ENCODE data around the gene MRPL24.
A peak's percentile ranks its signal among the peaks of the same experiment; 100 is the strongest.

Gene MRPL24

DNA sequence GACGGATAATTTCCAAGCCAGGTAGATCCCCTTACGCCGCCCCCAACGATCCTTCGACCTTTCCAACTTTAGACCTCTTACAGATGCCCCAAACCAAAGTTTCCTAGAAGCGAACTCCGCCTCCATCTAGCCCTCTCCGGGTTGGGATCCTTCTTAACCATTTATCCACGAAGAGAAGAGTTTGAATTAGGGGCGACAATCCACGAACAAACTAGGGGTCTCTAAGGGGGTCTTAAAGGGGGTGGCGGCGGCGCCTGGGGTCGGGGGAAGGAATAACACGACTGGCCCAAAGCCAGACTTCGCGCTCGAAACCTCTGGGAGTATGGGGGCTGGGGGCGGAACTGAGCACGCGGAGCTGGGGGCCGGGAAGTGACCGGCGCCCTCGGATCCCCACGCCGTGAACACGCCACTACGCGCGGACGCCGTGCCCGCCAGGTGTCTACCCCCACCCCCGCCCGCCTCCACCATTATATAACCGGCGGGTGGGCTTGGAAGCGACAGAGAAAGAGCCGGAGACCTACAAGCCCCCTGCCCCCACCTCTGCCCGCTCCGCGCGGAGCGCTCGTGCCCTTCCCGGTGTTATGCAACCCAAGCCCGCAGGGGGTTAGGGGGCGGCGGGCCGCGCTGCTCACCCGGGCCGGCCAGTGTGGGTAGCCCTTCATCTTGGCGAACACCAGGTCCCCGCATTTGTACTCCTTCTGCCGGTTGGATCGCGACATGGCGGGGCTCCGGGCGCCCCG is 10.0 kb upstream of the MRPL24 start:
- no peak for TF ChIP-seq POU6F1 (CRISPR knock-in tag; IDR thresholded peaks at IDR 0.05; ENCODE audit: borderline replicate concordance, low read depth)
- no peak for TF ChIP-seq TCF4 (CRISPR knock-in tag; IDR thresholded peaks at IDR 0.05; ENCODE audit: borderline replicate concordance)
- 0 out of 2 replicates have a peak, but pooled peaks have one; percentile 38 for TF ChIP-seq PATZ1 (CRISPR knock-in tag; IDR thresholded peaks at IDR 0.05; ENCODE audit: borderline replicate concordance)
- no peak for TF ChIP-seq CSDC2 (CRISPR knock-in tag; IDR thresholded peaks at IDR 0.05)
- no peak for ATAC-seq

- TF ChIP-seq BACH2 (CRISPR knock-in tag; IDR thresholded peaks at IDR 0.05; ENCODE audit: borderline replicate concordance) = no peak
- no peak for TF ChIP-seq PPARA (CRISPR knock-in tag; IDR thresholded peaks at IDR 0.05; ENCODE audit: borderline replicate concordance)
- no peak for TF ChIP-seq POU6F1 (CRISPR knock-in tag; IDR thresholded peaks at IDR 0.05; ENCODE audit: borderline replicate concordance, low read depth)
- TF ChIP-seq RARB (CRISPR knock-in tag; IDR thresholded peaks at IDR 0.05) = no peak
- no peak for TF ChIP-seq CSDC2 (CRISPR knock-in tag; IDR thresholded peaks at IDR 0.05)
- TF ChIP-seq PATZ1 (CRISPR knock-in tag; IDR thresholded peaks at IDR 0.05; ENCODE audit: borderline replicate concordance) = no peak
- no peak for TF ChIP-seq ZC3H10 (CRISPR knock-in tag; IDR thresholded peaks at IDR 0.05)
- no peak for TF ChIP-seq CSRNP3 (CRISPR knock-in tag; IDR thresholded peaks at IDR 0.05)
- no peak for TF ChIP-seq TCF4 (CRISPR knock-in tag; IDR thresholded peaks at IDR 0.05; ENCODE audit: borderline replicate concordance)
- no peak for TF ChIP-seq ZNF70 (CRISPR knock-in tag; IDR thresholded peaks at IDR 0.05)
- TF ChIP-seq SNAI2 (CRISPR knock-in tag; IDR thresholded peaks at IDR 0.05) = no peak
- TF ChIP-seq GLIS3 (CRISPR knock-in tag; IDR thresholded peaks at IDR 0.05) = no peak
- no peak for TF ChIP-seq ISL1 (CRISPR knock-in tag; IDR thresholded peaks at IDR 0.05)
- no peak for TF ChIP-seq ESRRG (CRISPR knock-in tag; IDR thresholded peaks at IDR 0.05)
- TF ChIP-seq ARNTL (CRISPR knock-in tag; IDR thresholded peaks at IDR 0.05; ENCODE audit: borderline replicate concordance, low read depth) = no peak
- TF ChIP-seq ZFP30 (CRISPR knock-in tag; IDR thresholded peaks at IDR 0.05) = no peak
- no peak for ATAC-seq
Measured at GRCh38 chr1:156750191-156750672, 9.3 kb upstream of the MRPL24 start.

GRCh38 chr1:156749419-156750118 is 8.7 kb upstream of the MRPL24 start:
- no peak for TF ChIP-seq PPARA (CRISPR knock-in tag; IDR thresholded peaks at IDR 0.05; ENCODE audit: borderline replicate concordance)
- no peak for TF ChIP-seq ZFP30 (CRISPR knock-in tag; IDR thresholded peaks at IDR 0.05)
- TF ChIP-seq CSRNP3 (CRISPR knock-in tag; IDR thresholded peaks at IDR 0.05) = no peak
- no peak for TF ChIP-seq GLIS3 (CRISPR knock-in tag; IDR thresholded peaks at IDR 0.05)
- no peak for TF ChIP-seq CREB5 (CRISPR knock-in tag; IDR thresholded peaks at IDR 0.05; ENCODE audit: low read depth)
- no peak for TF ChIP-seq ARNTL (CRISPR knock-in tag; IDR thresholded peaks at IDR 0.05; ENCODE audit: borderline replicate concordance, low read depth)
- TF ChIP-seq BACH2 (CRISPR knock-in tag; IDR thresholded peaks at IDR 0.05; ENCODE audit: borderline replicate concordance) = no peak
- no peak for TF ChIP-seq PATZ1 (CRISPR knock-in tag; IDR thresholded peaks at IDR 0.05; ENCODE audit: borderline replicate concordance)
- no peak for TF ChIP-seq ZC3H10 (CRISPR knock-in tag; IDR thresholded peaks at IDR 0.05)

More at GRCh38 chr1:156749419-156750118, 8.7 kb upstream of the MRPL24 start:
- ATAC-seq = no peak

All from SK-N-SH treated with all-trans-retinoic acid at 6 μM for 48 hours (cell line).